Endothelial cell (in vitro differentiated cells): ENCODE data around the gene SEC23B. TPM values are rescaled to one million over a fixed set of nuclear protein-coding genes. Genes with fewer than 3 reads are reported as not detected.

Experiments
- DNase-seq: peaks from one replicate; pipeline ENCODE4 v3.0.0; 2021; ENCODE audit warnings: low spot score
- H3K27ac Mint-ChIP-seq: one replicate; pipeline ENCODE4 v1.8.0; 2021; ENCODE audit warnings: mixed read lengths, inconsistent platforms; ENCODE audit not compliant: unreplicated experiment
- H3K27me3 Mint-ChIP-seq: one replicate; pipeline ENCODE4 v1.8.0; 2021; ENCODE audit warnings: mild to moderate bottlenecking, moderate library complexity, mixed read lengths, inconsistent platforms; ENCODE audit not compliant: unreplicated experiment
- H3K36me3 Mint-ChIP-seq: one replicate; pipeline ENCODE4 v1.8.0; 2021; ENCODE audit warnings: mild to moderate bottlenecking, low read depth, mixed read lengths, inconsistent platforms; ENCODE audit not compliant: unreplicated experiment
- H3K4me1 Mint-ChIP-seq: one replicate; pipeline ENCODE4 v1.8.0; 2021; ENCODE audit warnings: mild to moderate bottlenecking, mixed read lengths, inconsistent platforms; ENCODE audit not compliant: unreplicated experiment
- H3K4me3 Mint-ChIP-seq: one replicate; pipeline ENCODE4 v1.8.0; 2021; ENCODE audit warnings: mild to moderate bottlenecking, mixed read lengths, inconsistent platforms; ENCODE audit not compliant: unreplicated experiment
- H3K9me3 Mint-ChIP-seq: one replicate; pipeline ENCODE4 v1.8.0; 2021; ENCODE audit warnings: mixed read lengths, inconsistent platforms; ENCODE audit not compliant: unreplicated experiment
- total RNA-seq: library from RNA; stranded (reverse); fragmentation: NEBNext Ultra II Directional; extraction: Animal tissue kit (Norgen Biotek cat#: 25700); gene quantifications from one replicate; pipeline ENCODE4 v1.2.1, GENCODE V29; 2021; ENCODE audit not compliant: unreplicated experiment
- TF ChIP-seq, protein P1 (sequence below): fragments of 200-600 bp; sonication (generic); IDR thresholded peaks from one replicate; pipeline ENCODE4 v1.5.0; 2021; ENCODE audit warnings: antibody characterized with exemption; ENCODE audit not compliant: unreplicated experiment

SEC23B gene
- total RNA-seq, 1 donor from 2014 or later: 33.7 TPM

- peaks cover 43% of the 10 kb centered on the region for H3K36me3 Mint-ChIP-seq
- TF ChIP-seq, protein P1, sequence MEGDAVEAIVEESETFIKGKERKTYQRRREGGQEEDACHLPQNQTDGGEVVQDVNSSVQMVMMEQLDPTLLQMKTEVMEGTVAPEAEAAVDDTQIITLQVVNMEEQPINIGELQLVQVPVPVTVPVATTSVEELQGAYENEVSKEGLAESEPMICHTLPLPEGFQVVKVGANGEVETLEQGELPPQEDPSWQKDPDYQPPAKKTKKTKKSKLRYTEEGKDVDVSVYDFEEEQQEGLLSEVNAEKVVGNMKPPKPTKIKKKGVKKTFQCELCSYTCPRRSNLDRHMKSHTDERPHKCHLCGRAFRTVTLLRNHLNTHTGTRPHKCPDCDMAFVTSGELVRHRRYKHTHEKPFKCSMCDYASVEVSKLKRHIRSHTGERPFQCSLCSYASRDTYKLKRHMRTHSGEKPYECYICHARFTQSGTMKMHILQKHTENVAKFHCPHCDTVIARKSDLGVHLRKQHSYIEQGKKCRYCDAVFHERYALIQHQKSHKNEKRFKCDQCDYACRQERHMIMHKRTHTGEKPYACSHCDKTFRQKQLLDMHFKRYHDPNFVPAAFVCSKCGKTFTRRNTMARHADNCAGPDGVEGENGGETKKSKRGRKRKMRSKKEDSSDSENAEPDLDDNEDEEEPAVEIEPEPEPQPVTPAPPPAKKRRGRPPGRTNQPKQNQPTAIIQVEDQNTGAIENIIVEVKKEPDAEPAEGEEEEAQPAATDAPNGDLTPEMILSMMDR: no peak
- no peak for DNase-seq
- H3K4me3 Mint-ChIP-seq: no peak overlapping the region
- no peak overlapping the region for H3K27ac Mint-ChIP-seq
- H3K27me3 Mint-ChIP-seq: peaks cover 2% of the 10 kb centered on the region
- H3K9me3 Mint-ChIP-seq: no peaks in the 10 kb centered on the region
- no peaks in the 10 kb centered on the region for H3K4me1 Mint-ChIP-seq
These were observed 25.8 kb downstream of the SEC23B start for GRCh38 chr20:18533491-18533890.

DNA sequence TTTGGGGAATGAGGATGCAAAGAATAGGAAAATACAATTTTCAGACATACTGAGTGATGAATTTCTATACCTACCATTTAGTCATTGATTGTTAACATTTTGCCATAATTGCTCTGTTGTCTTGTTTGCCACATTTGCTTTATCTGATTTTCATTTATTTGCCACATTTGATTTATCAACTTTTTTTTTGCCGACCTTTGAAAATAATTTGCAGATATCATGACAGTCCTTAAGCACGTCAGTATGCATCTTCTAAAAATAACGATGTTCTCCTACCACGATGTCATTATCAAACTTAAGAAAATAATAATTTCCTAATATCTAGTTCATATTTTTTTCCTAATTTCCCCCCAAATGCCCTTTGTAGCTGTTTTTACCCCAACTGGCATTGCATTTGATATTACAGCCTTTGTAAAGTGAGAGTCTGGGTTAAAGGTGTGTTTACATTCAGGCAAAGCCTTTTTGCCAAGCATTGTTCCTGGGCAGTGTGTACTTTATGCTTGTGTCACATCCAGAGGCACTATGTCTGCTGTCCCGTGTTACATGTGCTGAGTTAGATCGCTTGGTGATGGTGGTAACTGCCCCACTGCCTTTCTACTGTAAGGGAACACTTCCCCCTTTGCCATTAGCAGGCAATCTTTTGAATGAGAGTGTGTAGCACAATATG, 26.4 kb downstream of the SEC23B start:
- H3K4me1 Mint-ChIP-seq: no peaks in the 10 kb centered on the region
- peaks cover 40% of the 10 kb centered on the region for H3K36me3 Mint-ChIP-seq
- TF ChIP-seq, protein P1: no peak
- H3K9me3 Mint-ChIP-seq: no peaks in the 10 kb centered on the region
- H3K4me3 Mint-ChIP-seq: no peak overlapping the region
- no peak overlapping the region for H3K27ac Mint-ChIP-seq
- peaks cover 2% of the 10 kb centered on the region for H3K27me3 Mint-ChIP-seq
- DNase-seq: no peak

- no peak overlapping the region for H3K27ac Mint-ChIP-seq
- no peak for DNase-seq
- no peaks in the 10 kb centered on the region for H3K4me1 Mint-ChIP-seq
- H3K4me3 Mint-ChIP-seq: no peak overlapping the region
- peaks cover 2% of the 10 kb centered on the region for H3K27me3 Mint-ChIP-seq
- no peaks in the 10 kb centered on the region for H3K9me3 Mint-ChIP-seq
- TF ChIP-seq, protein P1: no peak
- H3K36me3 Mint-ChIP-seq: peaks cover 27% of the 10 kb centered on the region
These were observed 29.9 kb downstream of the SEC23B start for GRCh38 chr20:18537651-18538050.

DNA sequence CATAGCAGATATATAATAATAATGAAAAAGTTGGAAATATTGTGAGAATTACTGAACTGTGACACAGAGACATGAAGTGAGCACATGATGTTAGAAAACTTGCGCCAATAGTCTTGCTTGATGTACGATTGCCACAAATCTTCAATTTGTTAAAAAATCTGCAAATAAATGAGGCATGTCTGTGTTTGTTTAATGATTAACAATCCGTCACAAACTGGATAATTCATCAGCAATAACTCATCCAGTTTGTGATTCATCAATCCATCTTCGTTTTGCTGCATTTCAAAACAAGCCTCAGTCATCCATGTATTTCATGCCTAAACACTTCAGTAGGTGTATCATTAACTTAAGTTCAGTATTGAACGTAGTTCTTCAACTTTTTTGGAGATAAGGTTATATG, 34.0 kb downstream of the SEC23B start:
- H3K27ac Mint-ChIP-seq: no peak overlapping the region
- peaks cover 2% of the 10 kb centered on the region for H3K27me3 Mint-ChIP-seq
- H3K4me1 Mint-ChIP-seq: no peaks in the 10 kb centered on the region
- TF ChIP-seq, protein P1: no peak
- no peaks in the 10 kb centered on the region for H3K9me3 Mint-ChIP-seq
- DNase-seq: no peak
- H3K4me3 Mint-ChIP-seq: no peak overlapping the region
- H3K36me3 Mint-ChIP-seq: peaks cover 33% of the 10 kb centered on the region

- H3K27me3 Mint-ChIP-seq: no peaks in the 10 kb centered on the region
- peaks cover 35% of the 10 kb centered on the region for H3K36me3 Mint-ChIP-seq
- TF ChIP-seq, protein P1: no peak
- no peaks in the 10 kb centered on the region for H3K9me3 Mint-ChIP-seq
- H3K4me1 Mint-ChIP-seq: no peaks in the 10 kb centered on the region
- DNase-seq: no peak
- no peak overlapping the region for H3K4me3 Mint-ChIP-seq
- H3K27ac Mint-ChIP-seq: no peak overlapping the region
These were observed 35.5 kb downstream of the SEC23B start for GRCh38 chr20:18543216-18543615.
